SK-N-MC (cell line): ENCODE data around the gene SEC16B.

ENCODE experiments used
- EZH2 ChIP-seq: fragments of 200-600 bp; sonication (generic); IDR thresholded peaks from one replicate; pipeline ENCODE4 v1.6.1; 2017; ENCODE audit warnings: antibody characterized with exemption
- FOXP2 ChIP-seq: optimal IDR thresholded peaks from 2 replicates; pipeline ENCODE3; 2011; ENCODE audit warnings: mild to moderate bottlenecking, moderate library complexity; ENCODE audit not compliant: insufficient read depth; ENCODE audit errors: extremely low read length, control extremely low read depth
- POLR2AphosphoS5 ChIP-seq: IDR thresholded peaks from 2 replicates; pipeline ENCODE4 v1.6.1; 2012; ENCODE audit warnings: mild to moderate bottlenecking, low read depth, low read length, borderline replicate concordance

DNA sequence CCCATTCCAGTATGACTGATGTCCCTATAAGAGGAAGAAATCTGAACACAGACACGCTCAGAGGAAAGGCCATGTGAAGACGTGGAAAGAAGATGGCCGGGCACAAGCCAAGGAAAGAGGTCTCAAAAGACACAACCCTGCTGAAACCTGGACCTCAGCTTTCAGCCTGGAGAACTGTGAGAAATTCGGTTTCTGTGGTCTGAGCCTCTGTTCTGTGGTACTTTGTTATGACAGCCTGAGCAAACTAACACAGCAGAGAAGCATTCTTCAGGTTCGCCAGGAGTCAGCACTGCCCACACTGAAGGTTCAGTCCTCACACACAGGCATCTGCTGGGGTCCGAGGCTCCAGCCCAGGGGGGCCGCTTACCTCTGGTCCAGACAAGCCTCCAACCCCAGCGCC lies 37.7 kb downstream of the SEC16B start:
- TF ChIP-seq POLR2AphosphoS5 (no peak), EZH2 (no peak), FOXP2 (no peak)
